Kidney glomerular epithelial cell (primary cell): Measurements from ENCODE around the gene MBTPS1.

ENCODE experiments used
- DNase-seq: peaks from one replicate; lab custom pipeline; 2025; lab: John Stamatoyannopoulos, UW

The MBTPS1 gene

GRCh38 chr16:84053237-84053636 is 63.5 kb downstream of the MBTPS1 start:
- no peak for DNase-seq

- no peak for DNase-seq
These were observed 64.6 kb downstream of the MBTPS1 start for GRCh38 chr16:84052071-84052622.

DNA sequence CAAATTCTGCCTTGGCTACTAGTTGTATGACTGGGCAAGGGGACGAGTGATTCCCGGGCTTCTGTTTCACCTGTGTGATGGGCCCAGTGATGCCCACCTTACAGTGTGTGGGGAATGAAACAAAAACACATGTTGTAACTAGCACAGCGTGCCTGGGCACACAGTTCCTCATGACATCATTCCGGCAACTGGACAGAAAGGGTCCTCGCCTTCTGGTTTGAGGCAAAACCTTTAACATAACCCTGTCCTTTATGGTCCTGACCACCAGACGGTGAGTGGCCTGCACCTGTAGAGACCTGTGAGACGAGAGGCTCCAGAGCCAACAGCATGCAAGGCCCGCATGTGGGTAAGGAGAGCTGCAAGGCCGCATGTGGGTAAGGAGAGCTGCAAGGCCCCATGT is 66.4 kb downstream of the MBTPS1 start:
- DNase-seq = no peak

GRCh38 chr16:84049403-84050060 is 67.2 kb downstream of the MBTPS1 start:
- DNase-seq = no peak

DNA sequence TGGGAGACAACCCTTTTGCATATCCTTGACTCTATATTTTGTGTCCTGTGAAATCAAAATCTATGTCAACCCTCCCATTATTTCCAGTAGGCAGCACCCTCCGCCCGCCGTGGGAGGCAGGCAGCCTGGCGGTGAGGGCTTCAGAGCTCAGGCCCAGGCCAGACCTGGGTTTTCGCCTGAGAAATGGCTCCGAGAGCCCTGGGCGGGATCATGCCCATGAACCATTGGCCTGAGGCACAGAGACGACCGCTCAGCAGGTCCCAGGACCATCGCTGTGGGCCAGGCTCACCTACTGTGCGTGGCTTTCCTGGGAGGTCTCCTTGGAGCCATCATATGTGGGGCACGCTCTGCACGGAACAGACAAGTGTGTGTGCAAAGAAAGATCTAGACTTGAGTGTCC is 67.9 kb downstream of the MBTPS1 start:
- DNase-seq = no peak

DNA sequence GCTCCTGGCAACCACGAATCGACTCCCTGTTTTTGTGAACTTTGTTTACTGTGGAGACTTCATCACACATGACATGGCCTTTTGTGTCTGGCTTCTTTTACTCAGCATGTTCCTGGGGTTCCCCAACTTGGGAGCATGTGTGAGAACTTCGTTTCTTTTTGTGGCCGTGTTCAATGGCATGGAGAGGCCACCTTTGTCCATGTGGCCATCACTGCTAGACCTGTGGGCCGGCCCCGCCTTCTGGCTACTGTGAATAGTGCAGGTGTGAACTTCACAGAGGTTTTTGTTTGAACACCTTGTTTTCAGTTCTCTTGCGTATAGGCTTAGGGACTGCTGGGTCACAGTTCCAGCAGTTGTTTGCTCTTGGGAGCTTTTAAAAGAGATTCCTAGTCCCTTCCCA is 68.5 kb downstream of the MBTPS1 start:
- DNase-seq = no peak

DNA sequence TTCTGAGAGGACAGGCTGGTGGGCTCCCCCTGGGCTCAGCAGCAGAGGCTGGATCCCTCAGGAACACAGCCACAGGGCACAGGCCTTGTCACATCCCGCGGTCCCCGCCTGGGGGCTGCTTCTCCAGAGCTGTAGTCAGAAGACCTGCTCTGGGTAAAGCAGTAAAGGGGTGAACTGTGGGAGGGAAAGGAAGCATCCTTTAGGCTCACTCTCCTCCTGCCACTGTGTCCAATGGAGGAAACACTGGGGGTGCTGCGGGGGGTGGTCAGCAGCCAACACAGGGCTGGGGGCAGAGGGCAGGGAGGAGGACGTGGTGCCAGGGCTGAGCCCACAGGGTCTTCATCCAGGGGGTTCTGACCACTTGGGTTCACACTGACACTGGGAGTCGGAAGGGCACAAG is 69.1 kb downstream of the MBTPS1 start:
- no peak for DNase-seq

- DNase-seq = no peak
These were observed 69.5 kb downstream of the MBTPS1 start for GRCh38 chr16:84047206-84047605.

DNA sequence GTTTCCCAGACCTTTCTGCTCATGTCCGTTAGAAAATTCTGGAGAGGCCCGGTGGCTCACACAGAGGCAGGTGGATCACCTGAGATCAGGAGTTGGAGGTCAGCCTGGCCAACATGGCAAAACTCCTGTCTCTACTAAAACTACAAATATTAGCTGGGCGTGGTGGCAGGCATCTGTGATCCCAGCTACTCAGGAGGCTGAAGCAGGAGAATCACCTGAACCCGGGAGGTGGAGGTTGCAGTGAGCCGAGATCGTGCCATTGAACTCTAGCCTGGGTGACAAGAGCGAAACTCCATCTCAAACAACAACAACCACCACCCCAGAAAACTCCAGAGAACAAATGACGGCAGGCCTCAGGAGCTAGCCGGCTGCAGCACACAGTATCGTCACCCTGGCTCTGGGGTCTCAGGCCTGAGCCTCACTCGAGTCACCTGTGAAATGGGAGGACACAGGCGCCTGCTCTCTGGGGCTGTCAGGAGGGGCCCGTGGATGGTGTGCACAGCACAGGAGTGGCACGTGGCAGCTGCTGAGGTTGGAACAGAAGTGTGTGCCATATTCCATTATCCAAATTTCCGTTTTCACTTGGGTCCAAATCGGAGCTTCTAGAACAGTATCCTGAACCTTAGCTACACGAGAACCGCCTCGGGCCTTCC is 70.8 kb downstream of the MBTPS1 start:
- no peak for DNase-seq

GRCh38 chr16:84045001-84045817 is 71.5 kb downstream of the MBTPS1 start:
- no peak for DNase-seq

DNA sequence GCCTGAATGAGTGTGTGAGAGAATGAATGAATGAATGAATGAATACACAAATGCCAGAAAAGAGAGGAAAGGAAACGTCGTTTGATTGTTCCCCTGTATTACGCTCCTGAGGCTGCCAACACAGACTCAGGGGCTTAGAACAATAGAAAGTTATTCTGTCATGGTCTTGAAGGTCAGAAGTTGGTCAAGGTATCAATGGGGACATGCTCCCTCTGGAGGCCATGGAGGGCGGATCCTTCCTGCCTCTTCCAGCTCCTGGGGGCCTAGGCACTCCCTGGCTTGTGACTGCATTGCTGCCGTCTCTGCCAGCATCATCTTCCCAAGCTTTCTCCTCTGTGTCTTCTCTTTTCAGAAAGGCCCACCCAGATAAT is 72.6 kb downstream of the MBTPS1 start:
- DNase-seq = peak; percentile 3

GRCh38 chr16:84043486-84044117 is 73.1 kb downstream of the MBTPS1 start:
- no peak for DNase-seq

DNA sequence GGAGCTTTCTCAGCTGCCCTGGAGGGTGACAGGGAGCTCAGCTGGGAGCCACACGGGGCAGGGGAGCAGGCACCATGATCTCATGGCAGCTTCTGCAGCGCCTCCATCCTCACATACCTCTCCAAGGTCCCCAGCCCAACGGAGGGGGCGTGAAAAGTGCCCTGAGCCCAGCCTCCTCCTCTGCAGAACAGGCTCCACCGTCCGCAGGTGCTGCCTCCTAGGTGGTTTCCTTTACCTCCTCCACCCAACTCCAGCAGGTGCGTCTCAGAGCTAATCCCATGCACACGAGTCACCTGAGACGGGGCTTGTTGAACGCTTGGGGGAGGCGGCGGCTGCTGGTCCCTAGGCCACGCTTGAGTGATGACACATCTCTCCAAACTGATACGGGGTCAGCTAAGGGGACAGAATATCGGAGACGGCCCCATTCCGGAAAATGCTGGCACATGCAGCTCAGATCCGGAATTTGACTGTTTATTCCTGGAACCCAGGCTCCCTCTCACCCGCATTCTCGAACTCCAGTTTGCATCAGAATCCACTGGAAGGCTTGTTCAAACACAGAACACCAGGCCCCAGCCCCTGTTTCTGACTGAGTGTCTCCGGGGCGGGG is 73.8 kb downstream of the MBTPS1 start:
- DNase-seq = no peak

DNA sequence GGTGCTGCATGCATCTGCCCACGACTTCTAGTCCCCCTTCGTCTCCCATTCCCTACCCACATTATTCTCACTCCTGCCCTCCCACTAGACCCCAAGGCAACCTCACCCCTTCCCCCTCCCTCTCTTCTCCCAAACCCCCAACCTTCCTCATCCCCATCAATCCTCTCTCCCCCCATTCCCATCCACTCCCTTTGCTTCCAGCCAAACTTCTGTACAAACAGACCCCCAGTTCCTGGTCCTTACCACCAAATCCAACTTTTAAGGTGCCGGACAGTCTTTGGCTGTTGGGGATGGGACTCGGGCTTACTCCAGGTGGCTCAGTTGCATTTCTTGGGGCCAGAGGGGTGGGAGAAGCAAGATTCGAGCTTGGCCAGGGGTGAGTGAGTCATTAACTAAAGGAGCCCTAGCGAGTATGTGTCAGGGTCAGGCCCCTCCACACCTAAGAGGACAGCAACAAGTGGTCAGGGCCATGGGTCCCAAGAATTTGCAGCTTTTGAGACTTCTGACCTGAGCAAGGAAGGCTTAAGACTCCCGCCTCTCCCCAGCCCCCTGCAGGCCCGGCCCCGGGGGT is 74.3 kb downstream of the MBTPS1 start, which contains the start of gene SLC38A8:
TSS of gene SLC38A8 (minus strand) at position 488 of the 571 bp plus-strand sequence. CDS start 638 bp downstream, outside the sequence.
- DNase-seq = no peak

DNA sequence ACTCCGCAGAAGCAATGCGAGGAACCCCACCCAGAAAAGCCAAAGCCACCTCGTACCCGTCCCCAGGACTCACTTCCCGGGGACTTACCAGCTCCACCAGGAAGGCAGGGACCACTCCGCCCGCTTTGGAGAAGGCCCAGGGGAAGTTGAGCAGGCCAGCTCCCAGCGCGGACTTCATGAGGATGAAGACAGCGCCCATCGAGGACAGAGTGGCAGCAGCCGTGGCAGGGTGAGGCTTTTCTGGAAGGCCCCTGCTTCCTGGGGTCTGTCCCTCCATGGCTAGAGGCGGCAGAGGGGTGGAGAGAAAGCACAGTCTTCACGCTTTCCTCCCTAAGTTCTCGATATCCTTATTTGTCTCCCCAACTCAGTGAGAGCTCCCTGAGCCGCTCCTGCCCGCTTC is 74.9 kb downstream of the MBTPS1 start:
- DNase-seq = no peak

- no peak for DNase-seq
These were observed 75.6 kb downstream of the MBTPS1 start for GRCh38 chr16:84040823-84041820.

DNA sequence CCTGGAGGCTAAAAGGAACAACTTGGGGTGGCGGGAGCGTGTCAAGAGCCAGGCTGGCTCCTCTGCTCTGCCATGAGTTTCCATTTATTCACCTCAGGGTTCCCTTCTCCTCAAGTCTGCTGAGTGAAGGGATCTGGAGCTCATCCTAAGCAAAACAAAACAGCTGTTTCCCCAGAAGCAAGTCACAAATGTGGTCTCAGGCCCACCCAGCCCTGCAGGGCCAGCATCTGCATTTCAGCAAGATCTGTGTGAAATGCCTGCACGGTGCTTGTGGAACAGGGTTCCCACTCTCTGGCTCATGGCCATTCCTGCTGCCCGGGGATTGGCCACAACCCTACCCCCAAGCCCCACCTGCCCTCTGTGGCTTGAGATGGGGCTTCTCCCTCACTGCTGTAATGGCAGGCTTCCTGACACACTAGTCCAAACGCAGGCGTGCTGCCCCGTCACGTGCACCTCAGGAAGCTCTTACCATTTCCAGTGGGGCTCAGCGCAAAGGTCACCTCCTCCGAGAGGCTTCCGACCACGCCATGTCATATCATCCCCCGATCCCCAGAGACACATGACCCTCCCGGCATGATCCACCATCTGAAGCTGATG is 76.4 kb downstream of the MBTPS1 start:
- DNase-seq = no peak

- no peak for DNase-seq
These were observed 77.0 kb downstream of the MBTPS1 start for GRCh38 chr16:84039696-84040095.

DNA sequence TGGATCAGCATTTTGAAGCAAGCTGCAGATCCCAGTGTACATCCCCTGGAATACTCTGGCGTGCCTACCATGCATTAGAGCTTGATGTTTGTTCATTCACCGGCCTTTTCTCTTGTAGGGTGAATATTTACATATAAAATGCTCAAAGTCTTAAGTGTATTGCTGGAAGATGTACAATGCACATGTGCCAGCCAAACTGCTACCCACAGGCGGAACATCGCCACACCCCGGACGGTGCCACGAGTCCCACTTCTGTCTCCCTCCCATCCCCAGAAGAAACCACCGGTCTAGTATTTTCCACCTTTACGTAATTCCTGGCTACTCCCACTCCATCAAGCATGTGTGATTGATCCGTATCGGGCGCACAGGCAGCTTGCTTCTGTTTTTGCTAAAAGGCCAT is 78.3 kb downstream of the MBTPS1 start:
- no peak for DNase-seq

- no peak for DNase-seq
These were observed 79.7 kb downstream of the MBTPS1 start for GRCh38 chr16:84036982-84037425.
